Endothelial cell of umbilical vein (primary cell): Measurements from ENCODE around the gene ORC5. TPM values are rescaled to one million over a fixed set of nuclear protein-coding genes. Genes with fewer than 3 reads are reported as not detected.

Experiments
- BruUV-seq: library from RNA; stranded (reverse); fragments of 400-500 nt; replicated peaks from 2 replicates; lab custom pipeline; 2021; lab: Mats Ljungman, UMichigan
- CTCF ChIA-PET: fragments of 300-600, 350-600 bp; sonication (Branson Sonifier 250); formaldehyde crosslinking; loops from one replicate; lab custom pipeline; 2021; ENCODE audit warnings: antibody characterized with exemption, inconsistent platforms; lab: Charles Lee
- POLR2A ChIA-PET: fragments of 300-600, 350-600 bp; sonication (Branson Sonifier 250); formaldehyde crosslinking; loops from one replicate; lab custom pipeline; 2021; ENCODE audit warnings: antibody characterized with exemption, inconsistent platforms; lab: Charles Lee
- DNase-seq: peaks from one replicate; pipeline ENCODE4 v3.0.0-alpha.2; 2011; ENCODE audit warnings: low read depth, low spot score
- FAIRE-seq: peaks from 2 replicates; lab custom pipeline; 2011; peaks lifted over from hg19 to GRCh38; lab: Jason Lieb, UNC
- H2AFZ ChIP-seq: 2 replicates; pipeline ENCODE4 v1.6.0; 2012; ENCODE audit warnings: low read depth, low read length, control low read depth, inconsistent platforms
- H3K27ac ChIP-seq: 2 replicates; pipeline ENCODE4 v1.5.1; 2011; ENCODE audit warnings: low read depth, mild to moderate bottlenecking, control low read depth, low read length, moderate library complexity; ENCODE audit not compliant: insufficient read depth
- H3K27me3 ChIP-seq, 2 experiments: 2 replicates each; pipeline versions ENCODE4 v1.6.0 to v1.6.1; 2011; ENCODE audit warnings: low read length in 2 of 2, mixed read lengths in 1 of 2; ENCODE audit not compliant: control insufficient read depth in 2 of 2, insufficient read depth in 2 of 2
- H3K36me3 ChIP-seq, 2 experiments: 2 replicates in 1 of 2; 3 replicates in 1 of 2; pipeline ENCODE4 v1.5.1; 2011; ENCODE audit warnings: low read length in 2 of 2, mild to moderate bottlenecking in 1 of 2, moderate library complexity in 1 of 2; ENCODE audit not compliant: control insufficient read depth in 2 of 2, insufficient read depth in 2 of 2; ENCODE audit errors: extremely low read depth in 1 of 2
- H3K4me1 ChIP-seq: 3 replicates; pipeline ENCODE4 v1.5.1; 2011; ENCODE audit warnings: mild to moderate bottlenecking, low read length; ENCODE audit not compliant: control insufficient read depth, insufficient read depth; ENCODE audit errors: extremely low read depth
- H3K4me2 ChIP-seq: 2 replicates; pipeline ENCODE4 v1.6.1; 2011; ENCODE audit warnings: low read length, control low read depth, mixed read lengths; ENCODE audit not compliant: insufficient read depth
- H3K4me3 ChIP-seq, 3 experiments: fragments of 200-600 bp in 1 of 3; sonication (generic), shearing (Covaris generic) in 1 of 3; replicated peaks in 1 of 3; 2 replicates each; pipeline ENCODE4 v1.5.1; 2011 to 2016; ENCODE audit warnings: control low read depth in 3 of 3, low read length in 3 of 3, mild to moderate bottlenecking in 2 of 3, inconsistent platforms in 1 of 3, low read depth in 1 of 3, moderate library complexity in 1 of 3; ENCODE audit not compliant: insufficient read depth in 1 of 3
- H3K79me2 ChIP-seq: 2 replicates; pipeline ENCODE4 v1.6.0; 2012; ENCODE audit warnings: low read length, inconsistent platforms; ENCODE audit not compliant: control insufficient read depth, insufficient read depth
- H3K9ac ChIP-seq: replicated peaks from 2 replicates; pipeline ENCODE3; 2011; ENCODE audit warnings: low read length, control low read depth; ENCODE audit not compliant: insufficient read depth; ENCODE audit errors: extremely low read depth
- H3K9me1 ChIP-seq: replicated peaks from 3 replicates; pipeline ENCODE4 v1.6.0; 2011; ENCODE audit warnings: mild to moderate bottlenecking, low read length; ENCODE audit not compliant: control insufficient read depth, insufficient read depth; ENCODE audit errors: extremely low read depth
- H3K9me3 ChIP-seq: replicated peaks from 2 replicates; pipeline ENCODE4 v1.5.1; 2012; ENCODE audit warnings: low read length, inconsistent platforms; ENCODE audit not compliant: control insufficient read depth, insufficient read depth
- H4K20me1 ChIP-seq: replicated peaks from 2 replicates; pipeline ENCODE3; 2011; ENCODE audit warnings: mild to moderate bottlenecking, low read length; ENCODE audit not compliant: control insufficient read depth, insufficient read depth; ENCODE audit errors: extremely low read depth
- CTCF ChIP-seq, 2 donors: IDR thresholded peaks; 1 replicate in 1 of 2; 2 replicates in 1 of 2; pipeline ENCODE4 v1.5.1; 2011; ENCODE audit warnings: low read length in 2 of 2, mild to moderate bottlenecking in 2 of 2, moderate library complexity in 2 of 2, control low read depth in 1 of 2, inconsistent platforms in 1 of 2, low read depth in 1 of 2; ENCODE audit not compliant: insufficient read depth in 1 of 2; ENCODE audit errors: extremely low read depth in 1 of 2
- EZH2 ChIP-seq: IDR thresholded peaks from 2 replicates; pipeline ENCODE4 v1.6.1; 2012; ENCODE audit warnings: borderline replicate concordance, low read depth, mild to moderate bottlenecking, moderate library complexity, low read length, inconsistent platforms; ENCODE audit not compliant: severe bottlenecking
- POLR2A ChIP-seq: IDR thresholded peaks from 2 replicates; pipeline ENCODE4 v1.6.1; 2012; ENCODE audit warnings: low read depth, mild to moderate bottlenecking, control low read depth, low read length
- POLR2AphosphoS5 ChIP-seq: IDR thresholded peaks from 2 replicates; pipeline ENCODE4 v1.6.1; 2012; ENCODE audit warnings: low read depth, mild to moderate bottlenecking, control low read depth, low read length, moderate library complexity; ENCODE audit not compliant: insufficient read depth
- dilution Hi-C: fragments of 300-500 bp; cut with MboI; formaldehyde crosslinking; loops from one replicate; pipeline ENCODE4 v1.15.0; 2019; ENCODE audit warnings: low sequenced_read_pairs; ENCODE audit not compliant: extremely low pct_ligation_motif_present
- intact Hi-C: fragments of 100-400 bp; cut with micrococcal nuclease; formaldehyde crosslinking; loops from one replicate; pipeline ENCODE4 v1.10.0; 2022
- polyA plus RNA-seq, 4 experiments: library from polyadenylated mRNA; depleted of rRNA in 3 of 4; stranded (reverse) in 3 of 4; unstranded in 1 of 4; fragments of >200 nt; gene quantifications; 2 replicates each; pipeline versions ENCODE4 v1.2.1 to v1.2.3, GENCODE V29; 2011 to 2012; ENCODE audit warnings: missing spikeins in 1 of 4
- total RNA-seq: library from RNA; stranded (reverse); gene quantifications from 2 replicates; pipeline ENCODE4 v1.2.3, GENCODE V29; 2021
- TF ChIP-seq, protein P1 (sequence below): IDR thresholded peaks from 2 replicates; pipeline ENCODE4 v1.6.1; 2011; ENCODE audit not compliant: insufficient read depth, insufficient read length

The ORC5 gene
- total and polyA plus RNA-seq, 2 donors (not counting 3 experiments of a cell fraction or from before 2014, with no cell fraction given) = 7.9 to 21.1 TPM

- H3K4me2 ChIP-seq = peak overlapping the region; percentile 90
- H3K27ac ChIP-seq = peak overlapping the region; percentile 70
- dilution Hi-C loops = no loop called here
- no peak for DNase-seq
- peaks cover 36% of the 10 kb centered on the region for H3K79me2 ChIP-seq
- CTCF ChIA-PET = interaction anchor here (1.0 to 1.2 kb wide), 3 partner anchors 16 to 675 kb away, joined by 3 to 5 read pairs (median 5); no protein-coding TSS in a partner anchor
- peak overlapping the region; percentile 25 to 98 (median 75) for H3K4me3 ChIP-seq
- POLR2A ChIA-PET = no interaction called here
- TF ChIP-seq EZH2 = no peak
- no peak for TF ChIP-seq CTCF (IDR thresholded peaks at IDR 0.05; ENCODE audit: extremely low read depth in 1 of 2, insufficient read depth in 1 of 2, low read depth in 1 of 2, low read length in 2 of 2)
- TF ChIP-seq POLR2A = no peak
- peak overlapping the region; percentile 86 for H2AFZ ChIP-seq
- H3K9ac ChIP-seq = peak overlapping the region; percentile 82
- no peak for FAIRE-seq
- H3K9me1 ChIP-seq = no peaks in the 10 kb centered on the region
- no peaks in the 10 kb centered on the region for H4K20me1 ChIP-seq
- TSS peak; percentile 93 for BruUV-seq
- H3K9me3 ChIP-seq = no peaks in the 10 kb centered on the region
- intact Hi-C loops = loop anchor here (2.0 kb wide), 1 partner anchor 16 kb away; no protein-coding TSS in a partner anchor
- peaks cover 16% of the 10 kb centered on the region for H3K4me1 ChIP-seq
- H3K36me3 ChIP-seq = peaks cover 0 to 4% of the 10 kb centered on the region in 2 experiments
- H3K27me3 ChIP-seq = no peaks in the 10 kb centered on the region
Observed at GRCh38 chr7:104208421-104208780, 588 bp upstream of the ORC5 start.

- Histone ChIP-seq H3K36me3 (peaks cover 4% of the 10 kb centered on the region in 2 experiments), H2AFZ (peak overlapping the region; percentile 93), H4K20me1 (no peaks in the 10 kb centered on the region), H3K27ac (peak overlapping the region; percentile 67), H3K4me2 (peak overlapping the region; percentile 70), H3K79me2 (peaks cover 37% of the 10 kb centered on the region), H3K27me3 (no peaks in the 10 kb centered on the region), H3K4me3 (peak overlapping the region; percentile 75 to 98 (median 93)), H3K9me1 (no peaks in the 10 kb centered on the region), H3K9me3 (no peaks in the 10 kb centered on the region), H3K4me1 (peaks cover 16% of the 10 kb centered on the region), H3K9ac (peak overlapping the region; percentile 90)
- TF ChIP-seq, protein P1, sequence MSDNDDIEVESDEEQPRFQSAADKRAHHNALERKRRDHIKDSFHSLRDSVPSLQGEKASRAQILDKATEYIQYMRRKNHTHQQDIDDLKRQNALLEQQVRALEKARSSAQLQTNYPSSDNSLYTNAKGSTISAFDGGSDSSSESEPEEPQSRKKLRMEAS = no peak
- no peak for TF ChIP-seq POLR2AphosphoS5
- no peak for FAIRE-seq
- POLR2A ChIA-PET = no interaction called here
- peak; percentile 60 for DNase-seq
- dilution Hi-C loops = no loop called here
- intact Hi-C loops = no loop called here
- CTCF ChIA-PET = interaction anchor here (1.1 to 1.2 kb wide), 2 partner anchors 24 to 676 kb away, joined by 3 to 5 read pairs; no protein-coding TSS in a partner anchor
- BruUV-seq = TSS peak; percentile 78
Observed at GRCh38 chr7:104207348-104207730, 474 bp downstream of the ORC5 start.
